SK-N-MC (cell line): Measurements from ENCODE around the gene TARBP1.

Source experiments
- EZH2 ChIP-seq: fragments of 200-600 bp; sonication (generic); IDR thresholded peaks from one replicate; pipeline ENCODE4 v1.6.1; 2017; ENCODE audit warnings: antibody characterized with exemption
- FOXP2 ChIP-seq: optimal IDR thresholded peaks from 2 replicates; pipeline ENCODE3; 2011; ENCODE audit warnings: mild to moderate bottlenecking, moderate library complexity; ENCODE audit not compliant: insufficient read depth; ENCODE audit errors: extremely low read length, control extremely low read depth
- POLR2AphosphoS5 ChIP-seq: IDR thresholded peaks from 2 replicates; pipeline ENCODE4 v1.6.1; 2012; ENCODE audit warnings: mild to moderate bottlenecking, low read depth, low read length, borderline replicate concordance

DNA sequence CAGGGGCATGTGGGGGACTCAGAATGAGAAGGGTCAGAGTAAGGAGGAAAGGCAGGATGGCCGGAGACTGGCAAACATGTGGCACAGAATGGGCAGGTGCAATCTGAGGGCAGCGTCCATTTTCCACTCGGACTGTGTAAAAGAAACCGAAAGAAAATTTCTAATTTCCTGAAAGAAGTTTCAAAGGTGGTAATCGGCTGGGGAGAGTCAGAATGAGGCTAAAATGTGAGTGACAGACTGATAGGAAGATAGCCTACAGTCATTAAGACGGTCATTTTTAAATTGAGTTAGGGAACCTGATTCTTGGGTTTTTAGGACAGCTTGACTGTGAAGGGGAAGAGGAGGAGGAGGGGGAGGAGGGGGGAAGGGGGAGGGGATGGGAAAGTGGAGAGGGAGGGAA lies 82.1 kb downstream of the TARBP1 start:
- TF ChIP-seq POLR2AphosphoS5 (no peak), EZH2 (no peak), FOXP2 (no peak)
